Measurements from ENCODE around the gene WWOX.
A peak's percentile ranks its signal among the peaks of the same experiment; 100 is the strongest.

The WWOX gene

GRCh38 chr16:78102865-78103264, 3.4 kb downstream of the WWOX start:
- peak overlapping the region in 1 of 2 donors; percentile 65 for H3K27ac ChIP-seq
- no peak for DNase-seq (ENCODE audit: low spot score)
- no peak for TF ChIP-seq CTCF (IDR thresholded peaks at IDR 0.05)
- H3K4me3 ChIP-seq: peak overlapping the region; percentile 9

GRCh38 chr16:78105517-78105916, 6.1 kb downstream of the WWOX start:
- no peak for DNase-seq (ENCODE audit: low spot score)
- Histone ChIP-seq H3K27ac (peak overlapping the region; percentile 11 to 82), H3K4me3 (no peak overlapping the region)
- TF ChIP-seq CTCF (IDR thresholded peaks at IDR 0.05): no peak

GRCh38 chr16:78106686-78107085, 7.2 kb downstream of the WWOX start:
- DNase-seq (ENCODE audit: low spot score): no peak
- TF ChIP-seq CTCF (IDR thresholded peaks at IDR 0.05): no peak

GRCh38 chr16:78108451-78108850, 9.0 kb downstream of the WWOX start:
- no peak overlapping the region for H3K4me3 ChIP-seq
- DNase-seq (ENCODE audit: low spot score): no peak
- no peak for TF ChIP-seq CTCF (IDR thresholded peaks at IDR 0.05)
- H3K27ac ChIP-seq: no peak overlapping the region

More at GRCh38 chr16:78106686-78107085, 7.2 kb downstream of the WWOX start:
- Histone ChIP-seq H3K27ac (no peak overlapping the region), H3K4me3 (no peak overlapping the region)

GRCh38 chr16:78113258-78113657, 13.8 kb downstream of the WWOX start:
- DNase-seq (ENCODE audit: low spot score): no peak
- TF ChIP-seq CTCF (IDR thresholded peaks at IDR 0.05): no peak
- Histone ChIP-seq H3K4me3 (no peak overlapping the region), H3K27ac (no peak overlapping the region)

- no peak for TF ChIP-seq CTCF (IDR thresholded peaks at IDR 0.05)
- Histone ChIP-seq H3K27ac (no peak overlapping the region), H3K4me3 (no peak overlapping the region)
- DNase-seq (ENCODE audit: low spot score): no peak
Observed at GRCh38 chr16:78115659-78116058, 16.2 kb downstream of the WWOX start.

GRCh38 chr16:78116946-78117345, 17.5 kb downstream of the WWOX start:
- no peak overlapping the region for H3K27ac ChIP-seq
- DNase-seq (ENCODE audit: low spot score): no peak
- TF ChIP-seq CTCF (IDR thresholded peaks at IDR 0.05): no peak
- H3K4me3 ChIP-seq: no peak overlapping the region

All from coronary artery (tissue), 2 donors.